ENCODE measurements around the gene PMF1. TPM values are rescaled to one million over a fixed set of nuclear protein-coding genes. Genes with fewer than 3 reads are reported as not detected.

Gene PMF1
- total and polyA plus RNA-seq, 2 donors (not counting 3 experiments of a cell fraction or from before 2014, with no cell fraction given): 58.4 to 134 TPM

GRCh38 chr1:156244712-156245111 lies 31.9 kb downstream of the PMF1 start:
- Histone ChIP-seq H4K20me1 (replicated peaks; ENCODE audit: control insufficient read depth, extremely low read depth, insufficient read depth, low read length) (no peaks in the 10 kb centered on the region), H2AFZ (ENCODE audit: low read depth, low read length) (no peak overlapping the region), H3K4me2 (ENCODE audit: insufficient read depth, low read length) (no peak overlapping the region), H3K9me1 (replicated peaks; ENCODE audit: control insufficient read depth, extremely low read depth, insufficient read depth, low read length) (no peaks in the 10 kb centered on the region), H3K9me3 (replicated peaks; ENCODE audit: control insufficient read depth, insufficient read depth, low read length) (no peaks in the 10 kb centered on the region), H3K9ac (replicated peaks; ENCODE audit: extremely low read depth, insufficient read depth, low read length) (no peak overlapping the region), H3K4me3 (replicated peaks in 1 of 3; ENCODE audit: insufficient read depth in 1 of 3, low read depth in 1 of 3, low read length in 3 of 3) (no peak overlapping the region), H3K4me1 (ENCODE audit: control insufficient read depth, extremely low read depth, insufficient read depth, low read length) (peaks cover 6% of the 10 kb centered on the region), H3K79me2 (ENCODE audit: control insufficient read depth, insufficient read depth, low read length) (no peaks in the 10 kb centered on the region), H3K27me3 (ENCODE audit: control insufficient read depth in 2 of 2, insufficient read depth in 2 of 2, low read length in 2 of 2) (peaks cover 0 to 4% of the 10 kb centered on the region in 2 experiments), H3K36me3 (ENCODE audit: control insufficient read depth in 2 of 2, extremely low read depth in 1 of 2, insufficient read depth in 2 of 2, low read length in 2 of 2) (peaks cover 0 to 9% of the 10 kb centered on the region in 2 experiments), H3K27ac (ENCODE audit: insufficient read depth, low read depth, low read length) (no peak overlapping the region)
- CTCF ChIA-PET: interaction anchor here (1.0 to 3.8 kb wide), 3 partner anchors 11 to 99 kb away, joined by 4 to 17 read pairs (median 12); no protein-coding TSS in a partner anchor
- DNase-seq (ENCODE audit: low read depth, low spot score) (no peak), FAIRE-seq (no peak)
- no TSS peak for BruUV-seq (replicated peaks)
- intact Hi-C loops (cut with micrococcal nuclease): no loop called here
- dilution Hi-C loops (cut with MboI; ENCODE audit: extremely low pct_ligation_motif_present, low sequenced_read_pairs): no loop called here
- TF ChIP-seq POLR2A (IDR thresholded peaks at IDR 0.05; ENCODE audit: low read depth, low read length) (no peak), FOS (IDR thresholded peaks at IDR 0.05; ENCODE audit: borderline replicate concordance, insufficient read depth, low read length) (no peak), GATA2 (IDR thresholded peaks at IDR 0.05; ENCODE audit: insufficient read depth, insufficient read length, low read depth, low read length) (no peak), CTCF (IDR thresholded peaks at IDR 0.05; ENCODE audit: extremely low read depth in 1 of 2, insufficient read depth in 1 of 2, low read depth in 1 of 2, low read length in 2 of 2) (no peak), MYC (IDR thresholded peaks at IDR 0.05; ENCODE audit: low read depth, low read length) (no peak), EZH2 (IDR thresholded peaks at IDR 0.05; ENCODE audit: borderline replicate concordance, low read depth, low read length, severe bottlenecking) (no peak), POLR2AphosphoS5 (IDR thresholded peaks at IDR 0.05; ENCODE audit: insufficient read depth, low read depth, low read length) (no peak), JUN (IDR thresholded peaks at IDR 0.05; ENCODE audit: borderline replicate concordance, insufficient read depth, insufficient read length, low read depth) (no peak)
- TF ChIP-seq, protein P1, sequence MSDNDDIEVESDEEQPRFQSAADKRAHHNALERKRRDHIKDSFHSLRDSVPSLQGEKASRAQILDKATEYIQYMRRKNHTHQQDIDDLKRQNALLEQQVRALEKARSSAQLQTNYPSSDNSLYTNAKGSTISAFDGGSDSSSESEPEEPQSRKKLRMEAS (IDR thresholded peaks at IDR 0.05; ENCODE audit: insufficient read depth, insufficient read length): no peak
- POLR2A ChIA-PET: no interaction called here

Measured in endothelial cell of umbilical vein (primary cell).